Hair follicle dermal papilla cell (primary cell): ENCODE measurements around the gene PA2G4. TPM values are rescaled to one million over a fixed set of nuclear protein-coding genes. Genes with fewer than 3 reads are reported as not detected.

Experiments
- total RNA-seq: library from RNA; depleted of rRNA; stranded (reverse); fragments of >200 nt; gene quantifications from 2 replicates; pipeline ENCODE4 v1.2.3, GENCODE V29; 2012

PA2G4 gene
- total RNA-seq, result 83.1 and 84.2 TPM in 2 replicates

DNA sequence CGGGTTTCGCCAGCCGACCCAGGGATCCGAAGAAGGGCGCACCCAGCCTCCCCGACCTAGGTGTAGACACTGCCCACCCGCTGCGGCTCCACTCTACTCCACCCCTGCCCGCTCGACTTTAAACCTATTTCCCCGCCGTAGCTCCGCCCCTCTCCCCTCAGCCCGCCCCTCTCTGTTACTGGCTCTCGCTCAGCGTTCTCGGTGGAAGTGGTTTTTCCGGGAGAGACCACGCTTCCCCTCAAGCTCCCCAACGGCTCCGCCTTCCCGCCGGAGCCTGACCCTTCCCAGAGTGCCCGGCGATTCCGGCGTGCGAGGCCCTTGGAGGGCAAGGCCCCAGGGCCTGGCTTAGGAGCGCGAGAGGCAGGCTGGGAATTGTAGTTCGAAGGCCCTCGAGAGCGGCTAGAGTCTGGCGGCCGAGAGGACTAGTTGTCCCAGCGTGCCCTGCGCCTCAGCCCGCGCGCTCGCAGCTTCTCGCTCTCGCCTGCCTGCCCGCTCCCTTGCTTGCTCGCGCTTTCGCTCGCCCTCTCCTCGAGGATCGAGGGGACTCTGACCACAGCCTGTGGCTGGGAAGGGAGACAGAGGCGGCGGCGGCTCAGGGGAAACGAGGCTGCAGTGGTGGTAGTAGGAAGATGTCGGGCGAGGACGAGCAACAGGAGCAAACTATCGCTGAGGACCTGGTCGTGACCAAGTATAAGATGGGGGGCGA, at the start of gene PA2G4:
TSS of gene PA2G4 (plus strand) at position 451 of the 706 bp plus-strand sequence. CDS start at position 630, 179 bp downstream.

DNA sequence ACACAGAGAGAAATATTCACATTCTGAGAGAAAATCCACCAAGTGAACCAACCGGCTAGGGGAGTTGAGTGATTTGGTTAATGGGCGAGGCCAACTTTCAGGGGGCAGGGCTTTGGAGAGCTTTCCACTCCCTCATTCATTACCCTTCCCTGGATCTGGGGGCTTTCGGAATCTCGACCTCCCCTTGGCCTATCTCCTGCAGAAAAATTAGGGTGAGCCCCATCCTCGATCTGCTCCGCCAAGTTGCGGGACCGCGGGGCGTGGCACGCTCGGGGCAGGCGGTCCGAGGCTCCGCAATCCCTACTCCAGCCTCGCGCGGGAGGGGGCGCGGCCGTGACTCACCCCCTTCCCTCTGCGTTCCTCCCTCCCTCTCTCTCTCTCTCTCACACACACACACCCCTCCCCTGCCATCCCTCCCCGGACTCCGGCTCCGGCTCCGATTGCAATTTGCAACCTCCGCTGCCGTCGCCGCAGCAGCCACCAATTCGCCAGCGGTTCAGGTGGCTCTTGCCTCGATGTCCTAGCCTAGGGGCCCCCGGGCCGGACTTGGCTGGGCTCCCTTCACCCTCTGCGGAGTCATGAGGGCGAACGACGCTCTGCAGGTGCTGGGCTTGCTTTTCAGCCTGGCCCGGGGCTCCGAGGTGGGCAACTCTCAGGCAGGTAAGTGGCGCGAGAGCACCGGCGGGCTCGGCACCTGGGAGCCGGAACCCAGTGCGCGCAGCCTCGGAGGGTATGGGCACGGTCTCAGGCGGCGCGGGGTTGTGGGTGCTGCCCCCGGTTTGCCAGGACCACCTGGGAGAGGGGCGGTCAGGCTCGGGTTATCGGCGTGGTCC, 24.4 kb upstream of the PA2G4 start, which contains the start of gene ERBB3:
TSS of gene ERBB3 (plus strand) at position 443 of the 833 bp plus-strand sequence. CDS start at position 579, 136 bp downstream.

DNA sequence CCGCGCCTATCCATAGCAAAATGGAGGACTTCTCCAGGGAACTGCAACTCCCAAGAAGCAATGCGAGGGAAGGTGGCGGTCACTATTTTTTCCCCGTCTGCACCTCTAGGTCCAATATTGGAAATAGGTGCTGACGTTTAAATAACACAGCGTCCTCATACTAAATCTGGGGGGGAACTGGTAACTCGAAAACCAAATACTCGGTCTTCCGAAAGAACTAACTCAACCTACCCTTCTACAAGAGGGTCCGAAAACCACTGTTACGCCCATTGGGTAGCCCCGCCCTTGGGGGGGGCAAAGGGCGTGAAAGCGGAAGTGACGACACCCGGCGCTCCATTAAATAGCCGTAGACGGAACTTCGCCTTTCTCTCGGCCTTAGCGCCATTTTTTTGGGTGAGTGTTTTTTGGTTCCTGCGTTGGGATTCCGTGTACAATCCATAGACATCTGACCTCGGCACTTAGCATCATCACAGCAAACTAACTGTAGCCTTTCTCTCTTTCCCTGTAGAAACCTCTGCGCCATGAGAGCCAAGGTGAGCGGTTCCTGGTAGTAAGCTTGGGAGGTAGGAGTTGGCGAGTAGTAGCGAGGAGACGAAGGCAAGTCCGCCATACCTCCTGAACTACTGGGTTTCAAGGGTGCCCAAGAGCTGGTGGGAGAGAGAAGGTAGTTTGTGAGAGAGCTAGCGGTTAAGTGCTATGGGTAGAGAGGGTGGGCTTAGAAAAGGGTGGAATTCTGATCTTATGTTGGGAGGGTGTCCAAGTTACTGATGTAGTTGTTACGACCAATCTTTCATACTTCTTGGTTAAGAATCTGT, 12.1 kb downstream of the PA2G4 start, which contains the start of gene RPL41:
TSS of gene RPL41 (plus strand) at position 367 of the 815 bp plus-strand sequence.

DNA sequence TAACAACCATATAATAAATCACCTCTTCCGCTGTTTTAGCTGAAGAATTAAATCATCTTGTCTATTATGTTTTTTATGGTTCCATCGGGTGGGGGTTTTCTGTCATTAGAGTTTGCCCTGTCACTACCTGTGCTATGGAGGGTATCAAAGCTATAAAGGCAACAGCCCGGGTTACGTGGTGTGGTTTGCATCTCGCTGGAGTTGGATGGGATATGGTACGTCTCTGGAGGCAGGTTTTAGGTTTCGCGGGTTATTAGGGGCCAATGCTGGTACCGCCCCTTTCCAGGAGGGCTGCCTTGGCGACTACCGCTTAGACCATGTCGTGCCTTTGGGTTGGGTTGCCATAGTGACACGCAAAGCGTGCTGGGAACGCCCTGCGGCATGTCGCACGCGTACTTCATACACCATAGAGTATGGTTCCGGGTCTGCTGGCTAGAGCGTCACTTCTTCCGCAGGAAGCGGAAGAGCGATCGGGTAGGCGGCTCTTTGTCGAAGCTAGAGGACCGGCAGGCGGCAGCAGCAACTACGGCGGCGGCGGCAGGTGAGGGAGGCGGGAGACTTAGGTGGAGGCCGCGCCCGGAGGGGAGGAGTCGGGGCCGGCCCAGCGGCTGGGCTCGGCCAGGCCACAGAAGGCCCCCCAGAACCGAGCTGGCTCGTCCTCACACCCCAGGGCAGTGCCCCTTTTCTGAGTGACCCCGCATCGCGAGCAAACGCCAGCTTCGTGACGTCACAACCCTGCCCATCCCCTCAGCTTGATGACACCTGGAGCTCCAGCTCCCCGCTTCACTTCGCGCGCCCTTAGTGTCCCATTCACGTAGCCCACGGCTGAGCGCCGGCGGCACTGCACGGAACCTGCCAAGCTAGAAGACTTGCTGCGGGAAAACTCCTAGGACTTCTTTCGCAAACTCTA, 13.7 kb downstream of the PA2G4 start, which contains the start of gene ZC3H10:
TSS of gene ZC3H10 (plus strand) at position 489 of the 910 bp plus-strand sequence. CDS start 2,297 bp downstream, outside the sequence.

DNA sequence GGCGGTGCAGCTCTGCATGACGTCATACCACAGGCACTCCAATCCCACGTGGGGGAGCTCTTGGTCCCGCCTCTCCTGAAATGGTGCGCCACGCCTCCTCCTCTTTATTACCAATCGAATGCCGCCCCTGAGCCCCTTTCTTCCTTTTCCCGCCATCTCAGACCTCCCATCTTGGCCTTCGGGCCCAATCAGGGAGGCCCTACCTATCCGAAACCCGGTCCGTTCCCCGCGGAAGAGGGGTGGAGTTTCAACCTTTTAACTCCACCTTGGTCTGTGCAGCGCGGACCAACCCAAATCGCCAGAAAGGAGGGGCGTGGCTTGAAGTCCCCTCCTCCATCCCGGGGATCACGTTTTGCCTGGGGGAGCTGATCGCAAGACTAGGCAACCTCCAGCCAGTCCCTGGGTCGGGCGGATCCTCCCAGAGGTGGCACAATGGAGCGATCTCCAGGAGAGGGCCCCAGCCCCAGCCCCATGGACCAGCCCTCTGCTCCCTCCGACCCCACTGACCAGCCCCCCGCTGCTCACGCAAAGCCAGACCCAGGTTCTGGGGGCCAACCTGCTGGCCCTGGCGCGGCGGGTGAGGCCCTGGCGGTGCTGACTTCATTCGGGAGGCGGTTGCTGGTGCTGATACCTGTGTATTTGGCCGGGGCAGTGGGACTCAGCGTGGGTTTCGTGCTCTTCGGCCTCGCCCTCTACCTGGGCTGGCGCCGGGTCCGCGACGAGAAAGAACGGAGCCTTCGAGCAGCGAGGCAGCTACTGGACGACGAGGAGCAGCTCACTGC, 23.7 kb downstream of the PA2G4 start, which contains the start of gene ESYT1:
TSS of gene ESYT1 (plus strand) at position 380 of the 782 bp plus-strand sequence. CDS start at position 433, 53 bp downstream.

DNA sequence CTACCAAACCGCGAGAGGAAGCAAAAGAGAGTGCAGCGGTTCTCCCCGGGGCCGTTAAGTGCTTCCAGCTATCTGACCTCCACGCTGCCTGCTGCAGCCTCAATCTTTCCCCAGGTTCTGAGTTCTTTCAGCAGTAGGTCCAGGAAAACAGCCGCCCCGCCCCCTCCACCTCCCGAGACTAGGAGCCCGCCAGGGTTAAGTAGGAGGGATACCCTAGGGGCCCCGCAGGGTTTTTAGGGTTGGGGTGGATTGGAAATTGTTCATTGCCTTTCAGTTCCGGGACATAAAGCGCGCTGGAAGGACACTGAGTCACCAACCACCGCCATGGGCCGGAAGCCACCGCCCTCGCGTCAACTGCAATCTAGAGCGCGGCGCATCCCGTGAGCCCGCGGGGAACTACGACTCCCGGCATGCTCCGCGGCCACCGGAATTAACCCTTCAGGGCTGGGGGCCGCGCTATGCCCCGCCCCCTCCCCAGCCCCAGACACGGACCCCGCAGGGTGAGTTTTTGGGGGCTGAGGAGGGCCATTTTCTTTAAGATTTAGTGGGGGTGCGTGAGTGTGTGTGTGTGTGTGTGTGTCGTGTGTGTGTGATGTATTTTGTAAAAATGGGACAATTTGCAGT, 47.9 kb downstream of the PA2G4 start, which contains the start of gene MYL6B:
TSS of gene MYL6B (plus strand) at position 456 of the 624 bp plus-strand sequence. CDS start 1,332 bp downstream, outside the sequence.

DNA sequence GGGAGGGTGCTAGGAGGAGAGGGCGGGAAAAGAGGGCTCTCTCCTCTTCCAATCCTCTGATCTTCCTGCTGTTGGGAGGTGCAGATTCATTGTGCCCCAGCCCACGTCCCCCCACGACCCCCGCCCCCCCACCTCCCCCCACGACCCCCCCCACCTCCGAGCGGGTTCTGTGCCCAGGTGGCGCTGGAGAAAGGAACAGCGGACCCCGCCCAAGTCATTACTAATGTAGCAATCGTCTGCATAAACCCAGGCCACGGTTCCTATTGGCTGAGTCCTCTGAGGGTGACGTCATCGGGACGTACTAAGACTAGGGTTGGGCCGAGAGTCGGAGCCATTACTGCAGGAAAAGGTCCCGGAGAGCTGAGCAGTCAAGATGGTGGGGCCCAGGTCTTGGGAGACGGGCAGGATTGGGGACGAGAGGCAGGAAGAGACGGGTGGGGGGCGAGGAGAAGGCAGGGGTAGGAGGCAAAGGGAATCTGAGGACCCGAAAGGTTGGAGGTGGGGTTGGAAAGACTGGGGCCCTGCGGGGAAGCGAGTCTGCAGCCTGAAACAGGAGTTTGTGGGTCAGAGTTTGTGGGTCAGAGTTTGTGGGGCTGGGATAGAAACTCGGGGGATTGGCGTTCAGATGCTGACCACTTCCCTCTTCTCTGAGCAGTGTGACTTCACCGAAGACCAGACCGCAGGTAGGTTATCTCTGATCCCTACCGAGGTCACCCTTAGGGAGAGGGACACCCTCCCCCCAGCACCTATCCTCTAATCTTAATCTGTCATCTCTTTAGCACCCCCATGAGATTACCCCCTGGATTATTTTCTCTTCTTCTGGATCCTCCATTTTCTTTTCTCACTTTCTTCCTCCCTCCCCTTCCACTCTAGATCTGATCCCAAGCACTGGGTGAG, 53.9 kb downstream of the PA2G4 start, which contains the start of gene MYL6:
TSS of gene MYL6 (plus strand) at position 331 of the 897 bp plus-strand sequence. CDS start at position 374, 43 bp downstream.

Other genes with a start within 250 kb of the PA2G4 start
- 25.2 and 29.8 TPM in 2 replicates for gene PYM1, start 176.7 kb upstream of the PA2G4 start, total RNA-seq
- 51.0 and 60.5 TPM in 2 replicates for gene DGKA, start 173.4 kb upstream of the PA2G4 start, total RNA-seq
- 1.1 and 2.9 TPM in 2 replicates for gene PMEL, start 138.5 kb upstream of the PA2G4 start, total RNA-seq
- gene CDK2, start 137.7 kb upstream of the PA2G4 start, total RNA-seq, result 14.1 and 17.7 TPM in 2 replicates
- 92.8 and 93.1 TPM in 2 replicates for gene RAB5B, start 130.5 kb upstream of the PA2G4 start, total RNA-seq
- 13.1 and 13.3 TPM in 2 replicates for gene SUOX, start 107.3 kb upstream of the PA2G4 start, total RNA-seq
- 2.4 and 2.8 TPM in 2 replicates for gene IKZF4, start 83.5 kb upstream of the PA2G4 start, total RNA-seq
- gene RPS26, start 62.6 kb upstream of the PA2G4 start, total RNA-seq, result 192 and 318 TPM in 2 replicates
- gene ERBB3, start 24.4 kb upstream of the PA2G4 start, total RNA-seq, result 0.73 and 2.3 TPM in 2 replicates
- gene RPL41, start 12.1 kb downstream of the PA2G4 start, total RNA-seq, result 811 and 982 TPM in 2 replicates
- gene ZC3H10, start 13.7 kb downstream of the PA2G4 start, total RNA-seq, result 7.7 and 9.9 TPM in 2 replicates
- 251 and 267 TPM in 2 replicates for gene ESYT1, start 23.7 kb downstream of the PA2G4 start, total RNA-seq
- 53.9 and 65.1 TPM in 2 replicates for gene MYL6B, start 48.0 kb downstream of the PA2G4 start, total RNA-seq
- gene MYL6, start 53.8 kb downstream of the PA2G4 start, total RNA-seq, result 831 and 1,406 TPM in 2 replicates
- 75.8 and 76.9 TPM in 2 replicates for gene SMARCC2, start 84.9 kb downstream of the PA2G4 start, total RNA-seq
- gene RNF41, start 117.4 kb downstream of the PA2G4 start, total RNA-seq, result 145 and 163 TPM in 2 replicates
- 21.6 and 24.0 TPM in 2 replicates for gene NABP2, start 119.8 kb downstream of the PA2G4 start, total RNA-seq
- not detected in 2 replicates for gene SLC39A5, start 125.5 kb downstream of the PA2G4 start, total RNA-seq
- gene ANKRD52, start 153.8 kb downstream of the PA2G4 start, total RNA-seq, result 19.1 and 22.3 TPM in 2 replicates
- gene COQ10A, start 162.4 kb downstream of the PA2G4 start, total RNA-seq, result 12.4 and 15.6 TPM in 2 replicates
- gene CS, start 195.8 kb downstream of the PA2G4 start, total RNA-seq, result 91.3 and 105 TPM in 2 replicates
- 57.2 and 59.7 TPM in 2 replicates for gene CNPY2, start 211.4 kb downstream of the PA2G4 start, total RNA-seq
- 19.2 and 34.2 TPM in 2 replicates for gene PAN2, start 229.4 kb downstream of the PA2G4 start, total RNA-seq
- gene IL23A, start 234.3 kb downstream of the PA2G4 start, total RNA-seq, result not detected in 2 replicates